NCI-H2227 (cell line): ENCODE results near the gene CPSF3.
"Not testable (repeated sequence)": the region's sequence is repeated elsewhere in the genome, so short reads cannot be mapped to it uniquely, and the experiment has no call there.

ENCODE experiments used
- DNase-seq: peaks from one replicate; lab custom pipeline; 2025; ENCODE audit not compliant: unreplicated experiment; lab: John Stamatoyannopoulos, UW

CPSF3 gene

DNA sequence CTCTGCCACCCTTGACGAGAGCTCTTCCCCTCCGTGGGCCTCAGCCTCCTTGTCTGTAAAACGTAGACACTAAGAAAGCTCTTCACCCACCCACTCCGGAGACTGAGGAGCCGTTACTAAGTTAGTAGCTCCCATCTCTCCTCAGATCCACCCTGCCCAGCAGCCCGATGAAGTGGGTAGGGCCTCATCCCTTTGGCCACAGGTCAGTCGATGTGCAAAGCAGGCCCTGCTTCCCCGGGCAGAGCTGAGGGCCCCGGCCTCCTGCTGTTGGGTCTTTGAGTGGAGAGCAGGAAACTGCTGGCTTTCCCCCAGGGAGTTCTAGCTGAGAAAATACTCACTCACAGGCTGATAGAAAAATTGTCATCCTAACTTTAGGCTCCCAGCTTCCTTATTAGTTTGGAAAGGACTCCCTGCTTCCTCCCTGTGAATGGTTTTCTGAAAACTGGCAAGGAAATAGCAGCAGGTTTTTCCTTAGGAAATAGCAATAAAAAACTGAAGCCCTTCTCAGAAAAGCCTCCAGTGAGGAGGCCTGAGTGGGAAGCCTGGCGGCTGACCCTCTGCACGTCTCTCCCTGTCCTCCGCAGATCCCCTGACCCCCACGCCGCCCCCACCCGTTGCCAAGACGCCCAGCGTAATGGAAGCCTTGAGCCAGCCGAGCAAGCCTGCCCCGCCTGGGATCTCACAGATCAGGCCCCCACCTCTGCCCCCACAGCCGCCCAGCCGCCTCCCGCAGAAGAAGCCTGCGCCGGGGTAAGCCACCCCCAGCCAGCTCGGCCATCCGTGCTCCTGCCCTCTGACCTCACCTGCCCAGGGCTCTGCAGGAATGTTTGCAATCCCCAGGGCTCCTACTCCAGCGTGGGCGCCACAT is 30.3 kb upstream of the CPSF3 start:
- DNase-seq, result no peak

DNA sequence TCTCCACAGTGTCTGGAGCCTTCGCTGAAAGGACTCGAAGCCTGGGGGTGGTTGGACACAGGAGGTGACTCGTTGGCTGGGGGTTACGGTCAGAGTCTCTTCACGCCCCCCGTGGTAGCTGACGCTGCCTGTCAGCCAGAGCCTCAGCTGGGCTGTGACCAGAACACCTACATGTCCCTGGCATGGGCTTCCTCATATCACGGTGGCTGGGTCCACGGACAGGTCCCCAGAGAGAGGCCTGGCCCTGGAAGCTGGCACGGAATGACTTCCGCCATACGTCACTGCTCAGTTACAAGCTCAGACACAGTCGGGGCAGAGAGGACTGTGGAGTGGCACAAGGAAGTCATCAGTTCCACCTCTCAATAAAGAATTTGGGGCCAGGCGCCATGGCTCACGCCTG is 28.6 kb upstream of the CPSF3 start:
- DNase-seq, result no peak

GRCh38 chr2:9397201-9397600 is 26.3 kb upstream of the CPSF3 start:
- no peak for DNase-seq

DNA sequence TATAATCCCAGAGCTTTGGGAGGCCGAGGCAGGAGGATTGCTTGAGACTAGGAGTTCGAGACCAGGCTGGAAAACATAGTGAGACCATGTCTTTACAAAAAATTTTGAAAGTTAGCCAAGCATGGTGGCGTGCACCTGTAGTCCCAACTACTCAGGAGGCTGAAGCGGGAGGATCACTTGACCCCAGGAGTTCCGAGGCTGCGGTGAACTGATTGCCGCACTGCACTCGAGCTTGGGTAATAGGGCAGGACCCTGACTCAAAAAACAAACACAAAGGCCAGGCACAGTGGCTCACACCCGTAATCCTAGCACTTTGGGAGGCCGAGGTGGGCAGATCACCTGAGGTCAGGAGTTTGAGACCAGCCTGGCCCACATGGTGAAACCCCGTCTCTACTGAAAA is 25.2 kb upstream of the CPSF3 start:
- DNase-seq, result not testable (repeated sequence)

- no peak for DNase-seq
Measured at GRCh38 chr2:9398881-9399780, 24.3 kb upstream of the CPSF3 start.

- no peak for DNase-seq
Measured at GRCh38 chr2:9400268-9401058, 23.0 kb upstream of the CPSF3 start.

DNA sequence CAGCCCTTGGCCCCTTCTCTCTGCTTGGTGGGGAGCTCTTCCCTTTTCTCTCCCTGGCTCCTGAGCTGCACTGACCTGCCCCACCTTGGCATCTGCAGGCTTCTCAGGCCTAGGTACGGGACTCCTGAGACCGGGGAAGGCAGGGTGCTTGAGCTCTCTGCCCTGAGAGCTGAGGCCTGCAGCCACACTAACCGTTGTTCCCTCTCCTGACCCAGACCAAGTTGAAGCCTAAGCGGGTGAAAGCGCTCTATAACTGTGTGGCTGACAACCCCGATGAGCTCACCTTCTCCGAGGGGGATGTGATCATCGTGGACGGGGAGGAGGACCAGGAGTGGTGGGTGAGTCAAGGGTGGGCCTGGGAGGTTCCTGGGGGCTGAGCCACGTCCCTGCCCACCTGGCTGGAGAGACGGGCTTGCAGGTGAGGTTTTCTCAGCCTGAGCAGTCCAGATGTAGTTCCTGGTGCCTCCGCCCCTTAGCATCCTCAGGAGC is 22.4 kb upstream of the CPSF3 start:
- DNase-seq, result no peak

GRCh38 chr2:9401646-9402371 is 21.6 kb upstream of the CPSF3 start:
- DNase-seq, result no peak

DNA sequence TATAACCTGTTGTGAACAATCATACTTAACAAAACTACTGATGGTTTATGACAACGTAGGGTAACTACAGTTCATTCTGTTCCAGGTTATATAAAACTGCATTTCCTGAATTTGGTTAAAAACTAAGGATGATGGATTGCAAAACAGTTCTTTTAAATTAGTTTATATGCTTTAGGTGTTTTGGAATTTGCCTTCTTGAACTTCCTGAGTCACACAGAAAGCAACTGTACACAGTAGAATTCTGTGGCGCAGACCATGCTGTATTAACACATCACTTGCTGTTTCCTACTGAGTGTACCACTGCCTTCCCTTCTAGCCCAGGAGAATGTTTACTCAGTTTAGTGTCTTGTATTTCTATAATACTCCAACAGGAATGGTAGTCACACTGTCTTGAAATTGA is 19.5 kb upstream of the CPSF3 start:
- no peak for DNase-seq

DNA sequence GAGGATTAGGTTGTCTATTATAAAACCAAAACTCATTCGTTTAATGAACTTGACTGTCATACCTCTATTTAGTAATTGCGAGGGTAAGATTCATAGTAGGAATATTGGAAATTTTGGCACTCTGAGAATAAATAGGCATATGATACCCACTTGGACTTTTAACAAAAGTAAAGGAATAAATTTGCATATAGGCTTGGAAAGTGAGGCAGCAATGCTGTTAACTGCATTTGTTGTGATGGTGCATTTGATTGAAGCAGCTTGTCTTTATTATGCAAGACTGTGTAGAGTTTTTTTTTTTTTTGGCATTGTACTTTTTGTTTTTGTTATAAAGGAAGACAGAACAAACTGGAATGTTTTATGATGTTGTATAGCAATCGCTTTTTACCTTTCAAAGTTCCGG is 19.0 kb upstream of the CPSF3 start:
- DNase-seq, result no peak

DNA sequence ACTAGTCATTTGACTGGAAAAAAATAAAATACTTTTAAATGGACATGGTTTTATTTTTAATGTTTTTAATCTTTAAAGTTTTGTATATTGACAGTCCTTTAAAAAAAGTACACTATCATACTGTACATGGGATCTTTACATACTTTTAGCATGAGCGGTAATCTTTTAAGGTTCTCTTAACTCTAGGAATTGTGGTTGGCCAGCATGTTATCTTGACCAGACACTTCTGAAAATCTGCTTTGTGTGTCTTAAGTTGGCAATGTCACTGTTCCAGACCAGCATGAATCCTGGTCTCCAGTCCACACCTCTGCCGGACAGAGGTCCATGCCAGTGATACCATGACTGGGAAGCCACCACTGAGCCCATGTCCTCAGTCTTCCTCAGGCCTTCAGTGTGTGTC is 17.8 kb upstream of the CPSF3 start:
- no peak for DNase-seq

DNA sequence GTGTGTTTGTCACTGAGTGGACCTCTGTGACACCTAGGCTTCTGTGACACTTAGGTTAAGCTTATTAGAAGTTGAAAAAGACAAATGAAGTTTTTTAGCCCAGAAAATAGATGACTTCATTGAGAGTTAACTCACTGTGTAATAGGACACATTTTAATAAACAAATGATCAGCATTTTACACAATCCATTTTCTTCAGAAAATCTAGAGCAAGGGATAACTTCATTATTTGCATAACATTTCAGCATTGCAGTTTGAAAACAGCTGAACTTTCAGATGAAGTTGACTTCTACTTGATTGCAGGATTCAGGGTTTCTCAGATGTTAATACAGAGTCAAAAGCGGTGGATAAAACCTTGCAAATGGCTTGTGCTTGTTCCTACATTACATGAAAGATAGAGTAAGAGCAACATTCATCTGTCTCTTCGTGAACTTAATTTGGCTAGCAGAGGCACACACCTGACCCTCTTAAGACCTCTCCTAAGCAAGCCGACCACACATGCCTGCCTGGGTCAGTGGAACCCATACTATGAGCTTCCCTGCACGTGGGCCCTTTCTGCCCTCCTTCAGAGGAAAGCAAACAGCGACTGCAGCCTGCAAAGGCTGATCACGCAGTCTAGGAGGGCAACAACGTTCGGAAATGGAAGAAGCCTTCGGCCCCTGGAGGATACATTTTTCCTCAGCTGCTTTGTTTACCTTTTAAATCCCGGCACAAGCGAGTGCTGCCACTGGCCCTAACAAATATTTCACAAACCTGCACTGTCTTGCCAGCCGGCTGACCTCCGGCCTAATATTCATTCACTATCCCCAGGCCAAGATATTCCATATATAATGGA is 16.7 kb upstream of the CPSF3 start:
- no peak for DNase-seq

DNA sequence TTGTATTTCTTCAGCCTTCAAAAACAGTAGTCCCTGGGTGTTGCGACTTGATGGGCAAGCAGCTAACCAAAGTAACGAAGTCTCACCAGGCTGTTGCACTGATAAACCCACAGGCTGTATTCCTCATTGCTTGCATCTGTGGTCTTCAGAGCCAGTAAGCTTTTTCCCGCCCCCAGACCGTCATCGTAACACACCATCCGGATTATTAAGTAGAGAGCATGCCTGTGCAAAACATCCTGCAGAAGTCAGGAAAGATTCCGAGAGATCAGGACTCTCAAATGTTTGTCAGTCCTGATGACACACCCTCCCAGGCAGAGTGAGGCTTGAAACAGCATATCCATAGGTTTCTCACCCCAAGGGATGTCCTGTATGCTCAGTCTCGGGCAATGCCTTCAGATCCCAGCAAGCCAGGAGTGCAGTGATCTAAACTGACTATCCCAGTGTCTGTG is 16.1 kb upstream of the CPSF3 start:
- DNase-seq, result no peak

DNA sequence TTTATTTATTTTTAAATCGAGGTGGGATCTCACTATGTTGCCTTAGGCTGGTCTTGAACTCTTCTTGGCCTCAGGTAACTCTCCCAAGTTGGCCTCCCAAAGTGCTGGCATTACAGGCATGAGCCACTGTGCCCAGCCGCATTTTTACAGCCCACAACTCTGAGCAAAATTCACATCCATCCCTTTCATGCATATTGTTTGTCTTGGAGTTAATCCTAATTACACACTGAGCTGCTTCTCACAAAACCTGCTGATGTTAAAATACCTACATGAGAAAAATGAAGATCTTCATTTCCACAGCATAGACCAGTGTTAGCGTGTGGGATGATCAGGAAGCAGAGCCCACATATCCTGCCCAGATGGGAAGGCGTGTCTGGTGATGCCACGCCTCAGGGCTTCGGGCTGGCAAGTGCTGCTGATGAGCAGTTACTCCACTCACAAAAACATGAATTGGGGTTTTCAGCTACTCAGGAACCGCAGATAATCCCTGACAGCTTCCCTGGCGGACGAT is 14.8 kb upstream of the CPSF3 start:
- DNase-seq, result no peak

DNA sequence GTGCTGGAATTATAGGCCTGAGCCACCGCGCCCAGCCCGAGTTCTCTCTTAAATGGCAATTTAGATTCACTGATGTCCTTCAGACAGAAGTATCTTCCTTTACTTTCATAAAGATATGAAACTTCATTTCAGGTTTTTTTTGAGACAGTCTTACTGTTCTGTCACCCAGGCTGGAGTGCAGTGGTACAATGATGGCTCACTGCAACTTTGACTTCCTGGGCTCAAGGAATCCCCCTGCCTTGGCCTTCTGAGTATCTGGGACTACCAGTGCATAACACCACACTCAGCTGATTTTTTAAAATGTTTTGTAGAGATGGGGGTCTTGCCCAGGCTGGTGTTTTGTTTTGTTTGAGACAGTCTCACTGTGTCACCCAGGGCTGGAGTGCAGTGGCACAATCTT is 13.3 kb upstream of the CPSF3 start:
- no peak for DNase-seq

GRCh38 chr2:9412781-9413180 is 10.7 kb upstream of the CPSF3 start:
- DNase-seq, result no peak

DNA sequence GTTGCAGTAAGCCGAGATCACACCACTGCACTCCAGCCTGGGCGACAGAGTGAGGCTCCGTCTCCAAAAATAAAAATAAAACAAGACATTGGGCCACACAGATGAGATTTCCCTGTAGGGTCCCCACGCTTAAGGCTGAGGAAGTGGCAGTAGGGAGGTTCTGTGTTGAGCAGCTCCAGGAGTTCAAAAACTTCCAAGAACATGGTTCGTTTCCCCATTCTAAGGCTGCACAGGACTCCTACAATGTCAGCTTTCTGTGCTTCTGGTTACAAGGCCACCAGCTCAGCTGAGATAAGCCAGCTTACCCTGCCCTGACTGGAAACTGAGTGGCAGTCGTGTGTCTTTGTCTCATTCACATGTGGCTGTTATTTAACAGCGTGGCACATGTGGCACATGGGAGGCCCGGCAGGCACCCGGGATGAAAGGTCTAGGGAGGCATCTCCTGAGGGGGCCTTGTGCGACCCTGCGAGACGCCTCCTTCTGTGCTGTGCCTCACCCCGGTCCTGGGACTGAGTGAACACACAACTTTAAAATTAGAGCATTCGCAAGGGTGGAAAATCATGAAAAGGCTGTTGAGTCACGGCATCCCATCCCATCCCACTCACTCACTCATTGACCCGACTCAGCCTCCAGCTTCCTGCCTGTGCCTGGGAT is 7.8 kb upstream of the CPSF3 start:
- DNase-seq, result no peak

GRCh38 chr2:9416267-9416961 is 7.0 kb upstream of the CPSF3 start:
- DNase-seq, result no peak
